Activated CD4-positive, alpha-beta T cell treated with anti-CD3 and anti-CD28 coated beads for 36 hours (primary cell): ENCODE measurements around the gene GAGE12G. TPM values are rescaled to one million over a fixed set of nuclear protein-coding genes. Genes with fewer than 3 reads are reported as not detected.
"Not testable (repeated sequence)": the region's sequence is repeated elsewhere in the genome, so short reads cannot be mapped to it uniquely, and the experiment has no call there.

Experiments used
- ATAC-seq: fragments of 200-7000 bp; cut with Tn5 transposase; one replicate; pipeline ENCODE4 v1.10.0; 2021; ENCODE audit warnings: mild to moderate bottlenecking, moderate library complexity
- CTCF ChIA-PET: fragments of 350-600 bp; sonication (Branson Sonifier 250); formaldehyde crosslinking; loops from one replicate; lab custom pipeline; 2021; ENCODE audit warnings: antibody characterized with exemption; lab: Charles Lee
- POLR2A ChIA-PET: fragments of 350-600 bp; sonication (Branson Sonifier 250); formaldehyde crosslinking; loops from one replicate; lab custom pipeline; 2021; ENCODE audit warnings: antibody characterized with exemption, inconsistent platforms; lab: Charles Lee
- DNase-seq: peaks from one replicate; pipeline ENCODE4 v3.0.0-alpha.2; 2020
- H3K27ac Mint-ChIP-seq: one replicate; pipeline ENCODE4 v1.8.0; 2021; ENCODE audit warnings: mixed read lengths
- H3K27me3 Mint-ChIP-seq: one replicate; pipeline ENCODE4 v1.8.0; 2021; ENCODE audit warnings: mixed read lengths
- H3K36me3 Mint-ChIP-seq: one replicate; pipeline ENCODE4 v1.8.0; 2021; ENCODE audit warnings: low read depth, mixed read lengths
- H3K4me1 Mint-ChIP-seq: one replicate; pipeline ENCODE4 v1.8.0; 2021; ENCODE audit warnings: mixed read lengths
- H3K4me3 Mint-ChIP-seq: one replicate; pipeline ENCODE4 v1.8.0; 2021; ENCODE audit warnings: mild to moderate bottlenecking, moderate library complexity, mixed read lengths
- H3K9me3 Mint-ChIP-seq: one replicate; pipeline ENCODE4 v1.8.0; 2021; ENCODE audit warnings: low read depth, mixed read lengths
- intact Hi-C, 2 experiments: fragments of 100-400 bp; cut with DNase I in 1 of 2; cut with micrococcal nuclease in 1 of 2; formaldehyde crosslinking; loops; one replicate each; pipeline versions ENCODE4 v1.14.2 to v1.15.1; 2022 to 2024; cut with DNase I, micrococcal nuclease
- total RNA-seq, 2 experiments: library from RNA; stranded (reverse); gene quantifications; one replicate each; pipeline ENCODE4 v1.2.3, GENCODE V29; 2021

The GAGE12G gene
- total RNA-seq, result not detected

- H3K4me1 Mint-ChIP-seq, H3K36me3 Mint-ChIP-seq, POLR2A ChIA-PET, DNase-seq, H3K27me3 Mint-ChIP-seq, H3K27ac Mint-ChIP-seq, H3K4me3 Mint-ChIP-seq, CTCF ChIA-PET, ATAC-seq, intact Hi-C loops, H3K9me3 Mint-ChIP-seq: not testable (repeated sequence)
These were observed at the start of gene GAGE12G for GRCh38 chrX:49570100-49570499. TSS of gene GAGE12G (plus strand) at chrX:49570400. CDS start at chrX:49571555, 1,155 bp downstream.

GRCh38 chrX:49531877-49532276 lies 38.3 kb upstream of the GAGE12G start, which contains the start of gene GAGE12C:
TSS of gene GAGE12C (plus strand) at chrX:49532177. CDS start at chrX:49533332, 1,155 bp downstream.
- H3K4me3 Mint-ChIP-seq, H3K36me3 Mint-ChIP-seq, intact Hi-C loops, H3K27me3 Mint-ChIP-seq, DNase-seq, CTCF ChIA-PET, H3K9me3 Mint-ChIP-seq, POLR2A ChIA-PET, ATAC-seq, H3K4me1 Mint-ChIP-seq, H3K27ac Mint-ChIP-seq: not testable (repeated sequence)

GRCh38 chrX:49541433-49541832 lies 28.8 kb upstream of the GAGE12G start, which contains the start of gene GAGE12D:
TSS of gene GAGE12D (plus strand) at chrX:49541733. CDS start at chrX:49542888, 1,155 bp downstream.
- H3K27me3 Mint-ChIP-seq, intact Hi-C loops, ATAC-seq, DNase-seq, CTCF ChIA-PET, H3K36me3 Mint-ChIP-seq, H3K4me1 Mint-ChIP-seq, H3K27ac Mint-ChIP-seq, H3K4me3 Mint-ChIP-seq, H3K9me3 Mint-ChIP-seq, POLR2A ChIA-PET: not testable (repeated sequence)

GRCh38 chrX:49550989-49551388 lies 19.2 kb upstream of the GAGE12G start, which contains the start of gene GAGE12E:
TSS of gene GAGE12E (plus strand) at chrX:49551289. CDS start at chrX:49552444, 1,155 bp downstream.
- H3K27ac Mint-ChIP-seq, DNase-seq, H3K36me3 Mint-ChIP-seq, H3K9me3 Mint-ChIP-seq, CTCF ChIA-PET, H3K4me3 Mint-ChIP-seq, ATAC-seq, POLR2A ChIA-PET, H3K4me1 Mint-ChIP-seq, intact Hi-C loops, H3K27me3 Mint-ChIP-seq: not testable (repeated sequence)

- intact Hi-C loops, POLR2A ChIA-PET, CTCF ChIA-PET, DNase-seq, H3K27me3 Mint-ChIP-seq, H3K4me1 Mint-ChIP-seq, H3K9me3 Mint-ChIP-seq, ATAC-seq, H3K27ac Mint-ChIP-seq, H3K4me3 Mint-ChIP-seq, H3K36me3 Mint-ChIP-seq: not testable (repeated sequence)
These were observed 9.7 kb upstream of the GAGE12G start, which contains the start of gene GAGE12F for GRCh38 chrX:49560542-49560941. TSS of gene GAGE12F (plus strand) at chrX:49560842. CDS start at chrX:49561997, 1,155 bp downstream.

GRCh38 chrX:49568728-49569127 lies 1.5 kb upstream of the GAGE12G start:
- H3K27ac Mint-ChIP-seq, DNase-seq, POLR2A ChIA-PET, ATAC-seq, H3K36me3 Mint-ChIP-seq, H3K9me3 Mint-ChIP-seq, intact Hi-C loops, H3K4me1 Mint-ChIP-seq, CTCF ChIA-PET, H3K4me3 Mint-ChIP-seq, H3K27me3 Mint-ChIP-seq: not testable (repeated sequence)

GRCh38 chrX:49569152-49569551 lies 1.0 kb upstream of the GAGE12G start:
- ATAC-seq, H3K9me3 Mint-ChIP-seq, H3K27me3 Mint-ChIP-seq, H3K4me1 Mint-ChIP-seq, H3K27ac Mint-ChIP-seq, POLR2A ChIA-PET, DNase-seq, intact Hi-C loops, CTCF ChIA-PET, H3K4me3 Mint-ChIP-seq, H3K36me3 Mint-ChIP-seq: not testable (repeated sequence)

GRCh38 chrX:49579649-49580048 lies 9.4 kb downstream of the GAGE12G start, which contains the start of gene GAGE12H:
TSS of gene GAGE12H (plus strand) at chrX:49579949. CDS start at chrX:49581104, 1,155 bp downstream.
- H3K4me1 Mint-ChIP-seq, H3K9me3 Mint-ChIP-seq, DNase-seq, ATAC-seq, CTCF ChIA-PET, POLR2A ChIA-PET, H3K4me3 Mint-ChIP-seq, H3K27ac Mint-ChIP-seq, H3K27me3 Mint-ChIP-seq, H3K36me3 Mint-ChIP-seq, intact Hi-C loops: not testable (repeated sequence)

- ATAC-seq, H3K4me3 Mint-ChIP-seq, H3K4me1 Mint-ChIP-seq, CTCF ChIA-PET, intact Hi-C loops, H3K27ac Mint-ChIP-seq, POLR2A ChIA-PET, H3K36me3 Mint-ChIP-seq, DNase-seq, H3K9me3 Mint-ChIP-seq, H3K27me3 Mint-ChIP-seq: not testable (repeated sequence)
These were observed 19.0 kb downstream of the GAGE12G start, which contains the start of gene GAGE2A for GRCh38 chrX:49589196-49589595. TSS of gene GAGE2A (plus strand) at chrX:49589496. CDS start at chrX:49590651, 1,155 bp downstream.

GRCh38 chrX:49589769-49590478 lies 19.7 kb downstream of the GAGE12G start:
- H3K4me1 Mint-ChIP-seq, ATAC-seq, DNase-seq, CTCF ChIA-PET, H3K27me3 Mint-ChIP-seq, POLR2A ChIA-PET, H3K4me3 Mint-ChIP-seq, H3K27ac Mint-ChIP-seq, intact Hi-C loops, H3K36me3 Mint-ChIP-seq, H3K9me3 Mint-ChIP-seq: not testable (repeated sequence)

GRCh38 chrX:49590488-49590887 lies 20.3 kb downstream of the GAGE12G start:
- H3K27ac Mint-ChIP-seq, DNase-seq, CTCF ChIA-PET, ATAC-seq, H3K4me3 Mint-ChIP-seq, H3K9me3 Mint-ChIP-seq, POLR2A ChIA-PET, H3K27me3 Mint-ChIP-seq, H3K4me1 Mint-ChIP-seq, intact Hi-C loops, H3K36me3 Mint-ChIP-seq: not testable (repeated sequence)

- H3K9me3 Mint-ChIP-seq, intact Hi-C loops, POLR2A ChIA-PET, H3K36me3 Mint-ChIP-seq, CTCF ChIA-PET, H3K4me3 Mint-ChIP-seq, ATAC-seq, H3K27me3 Mint-ChIP-seq, DNase-seq, H3K27ac Mint-ChIP-seq, H3K4me1 Mint-ChIP-seq: not testable (repeated sequence)
These were observed 28.5 kb downstream of the GAGE12G start, which contains the start of gene GAGE1 for GRCh38 chrX:49598720-49599119. TSS of gene GAGE1 (plus strand) at chrX:49599020. CDS start at chrX:49600175, 1,155 bp downstream.
